GM23248 (cell line): ENCODE data around the gene PAXX. TPM values are rescaled to one million over a fixed set of nuclear protein-coding genes. Genes with fewer than 3 reads are reported as not detected.

Experiments used
- DNase-seq: peaks from one replicate; pipeline ENCODE4 v3.0.0-alpha.2; 2015
- H2AFZ ChIP-seq: fragments of 200-600 bp; sonication (generic); 2 replicates; pipeline ENCODE4 v1.6.1; 2016; ENCODE audit warnings: antibody characterized with exemption
- H3F3A ChIP-seq: fragments of 200-600 bp; sonication (generic); 2 replicates; pipeline ENCODE4 v1.6.1; 2016; ENCODE audit warnings: mild to moderate bottlenecking, antibody characterized with exemption, mixed run types; ENCODE audit not compliant: insufficient read depth
- H3K27ac ChIP-seq: fragments of 200-600 bp; sonication (generic); 2 replicates; pipeline ENCODE4 v1.5.1; 2016; ENCODE audit warnings: mild to moderate bottlenecking
- H3K27me3 ChIP-seq: fragments of 200-600 bp; sonication (generic); replicated peaks from 2 replicates; pipeline ENCODE4 v1.6.1; 2016; ENCODE audit warnings: mild to moderate bottlenecking; ENCODE audit not compliant: insufficient read depth
- H3K36me3 ChIP-seq: fragments of 200-600 bp; sonication (generic); 2 replicates; pipeline ENCODE4 v1.6.1; 2016; ENCODE audit warnings: low read depth, mild to moderate bottlenecking
- H3K4me1 ChIP-seq: fragments of 200-600 bp; sonication (generic); 2 replicates; pipeline ENCODE4 v1.6.1; 2016; ENCODE audit warnings: mild to moderate bottlenecking; ENCODE audit not compliant: insufficient read depth
- H3K4me2 ChIP-seq: fragments of 200-600 bp; sonication (generic); one replicate; pipeline ENCODE4 v1.6.1; 2016; ENCODE audit warnings: mild to moderate bottlenecking; ENCODE audit not compliant: unreplicated experiment
- H3K4me3 ChIP-seq: fragments of 200-600 bp; sonication (generic); 2 replicates; pipeline ENCODE4 v1.5.1; 2016; ENCODE audit warnings: mild to moderate bottlenecking
- H3K79me2 ChIP-seq: fragments of 200-600 bp; sonication (generic); 2 replicates; pipeline ENCODE4 v1.6.1; 2016; ENCODE audit warnings: mild to moderate bottlenecking; ENCODE audit not compliant: insufficient read depth
- H3K9ac ChIP-seq: fragments of 200-600 bp; sonication (generic); 2 replicates; pipeline ENCODE4 v1.6.1; 2016; ENCODE audit warnings: mild to moderate bottlenecking
- H3K9me2 ChIP-seq: fragments of 200-600 bp; sonication (generic); 2 replicates; pipeline ENCODE4 v1.6.1; 2016; ENCODE audit warnings: mixed run types, mild to moderate bottlenecking, moderate library complexity; ENCODE audit not compliant: insufficient read depth
- H3K9me3 ChIP-seq: fragments of 200-600 bp; sonication (generic); one replicate; pipeline ENCODE4 v1.6.1; 2017; ENCODE audit warnings: low read depth
- H4K20me1 ChIP-seq: fragments of 200-600 bp; sonication (generic); 2 replicates; pipeline ENCODE4 v1.6.0; 2016; ENCODE audit not compliant: insufficient read depth
- EZH2 ChIP-seq: fragments of 200-600 bp; sonication (generic); IDR thresholded peaks from 2 replicates; pipeline ENCODE4 v1.6.1; 2018; ENCODE audit warnings: antibody characterized with exemption, mild to moderate bottlenecking; ENCODE audit not compliant: insufficient read depth, poor library complexity, severe bottlenecking
- EZH2phosphoT487 ChIP-seq: fragments of 200-600 bp; sonication (generic); IDR thresholded peaks from 2 replicates; pipeline ENCODE4 v1.6.1; 2018; ENCODE audit warnings: antibody characterized with exemption, moderate library complexity, mild to moderate bottlenecking, low read depth; ENCODE audit not compliant: insufficient read depth
- WGBS, 2 experiments: methylation state at CpG; one replicate each; pipeline ENCODE4 v1.1.6; 2015 to 2017; ENCODE audit warnings: low lambda C conversion rate in 2 of 2, low coverage in 1 of 2; ENCODE audit errors: missing lambda C conversion rate in 2 of 2; 5-methylcytosine and 5-hydroxymethylcytosine counted together
- in situ Hi-C: fragments of 300-500 bp; cut with MboI; formaldehyde crosslinking; loops from 2 replicates; pipeline ENCODE4 v1.15.0; 2020
- polyA plus RNA-seq: library from polyadenylated mRNA; unstranded; fragments of >200 nt; fragmentation: Nextera tagmentation; extraction: Ambion mirVana; gene quantifications from 2 replicates; pipeline ENCODE4 v1.2.1, GENCODE V29; 2016
- total RNA-seq: library from RNA; depleted of rRNA; stranded (reverse); fragments of >200 nt; shearing (Covaris generic); gene quantifications from 2 replicates; pipeline ENCODE4 v1.2.3, GENCODE V29; 2014

Gene PAXX
- total and polyA plus RNA-seq, 2 experiments from 2014 or later = 52.2 to 54.5 TPM

- no peak overlapping the region for H3K27ac ChIP-seq
- H2AFZ ChIP-seq = no peak overlapping the region
- 84 to 85% methylated on average over 9 of the region's 9 CpGs for WGBS, 2 experiments
- H4K20me1 ChIP-seq = no peaks in the 10 kb centered on the region
- no peaks in the 10 kb centered on the region for H3K9me3 ChIP-seq
- H3F3A ChIP-seq = no peaks in the 10 kb centered on the region
- H3K9ac ChIP-seq = no peak overlapping the region
- H3K27me3 ChIP-seq = no peaks in the 10 kb centered on the region
- no peak overlapping the region for H3K4me2 ChIP-seq
- TF ChIP-seq EZH2phosphoT487 (no peak), EZH2 (no peak)
- no peaks in the 10 kb centered on the region for H3K79me2 ChIP-seq
- DNase-seq = no peak
- no peaks in the 10 kb centered on the region for H3K4me1 ChIP-seq
- no peak overlapping the region for H3K4me3 ChIP-seq
- H3K36me3 ChIP-seq = no peaks in the 10 kb centered on the region
- in situ Hi-C loops = no loop called here
- H3K9me2 ChIP-seq = no peaks in the 10 kb centered on the region
Measured at GRCh38 chr9:136962163-136962562, 30.1 kb upstream of the PAXX start.

DNA sequence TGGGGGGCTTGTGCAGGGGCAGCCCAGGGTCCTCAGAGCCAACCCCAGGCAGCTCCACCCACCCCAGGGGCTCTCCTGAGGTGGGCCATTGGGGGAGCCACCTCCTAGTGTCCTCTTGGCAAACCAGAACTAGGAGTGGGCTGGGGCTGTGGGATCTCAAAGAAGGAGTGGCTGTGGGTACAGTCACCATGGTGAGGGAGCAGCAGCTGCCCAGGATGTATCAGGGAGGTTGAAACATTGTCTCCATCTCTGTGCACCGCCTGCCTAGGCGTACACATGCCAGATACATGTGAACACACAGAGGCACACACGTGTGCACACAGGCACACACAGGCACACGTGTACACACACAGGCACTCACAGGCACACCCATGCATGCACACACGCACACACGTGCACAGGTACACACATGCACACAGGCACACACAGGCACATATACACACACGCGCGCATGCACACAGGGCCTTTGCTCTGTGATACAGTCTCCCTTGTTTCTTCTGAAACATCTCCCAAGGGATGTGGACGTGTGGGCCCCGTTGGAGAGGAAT lies 29.4 kb upstream of the PAXX start:
- H3K4me3 ChIP-seq = no peak overlapping the region
- no peaks in the 10 kb centered on the region for H3K79me2 ChIP-seq
- no peak overlapping the region for H3K9ac ChIP-seq
- TF ChIP-seq EZH2phosphoT487 = no peak
- no peak for TF ChIP-seq EZH2
- no peaks in the 10 kb centered on the region for H3K9me2 ChIP-seq
- no peaks in the 10 kb centered on the region for H3K27me3 ChIP-seq
- no peak for DNase-seq
- H3K9me3 ChIP-seq = no peaks in the 10 kb centered on the region
- WGBS, 2 experiments = 67 to 69% methylated on average over 11 of the region's 11 CpGs
- in situ Hi-C loops = no loop called here
- no peaks in the 10 kb centered on the region for H4K20me1 ChIP-seq
- H3K4me1 ChIP-seq = no peaks in the 10 kb centered on the region
- no peaks in the 10 kb centered on the region for H3F3A ChIP-seq
- no peak overlapping the region for H3K4me2 ChIP-seq
- no peak overlapping the region for H3K27ac ChIP-seq
- no peak overlapping the region for H2AFZ ChIP-seq
- no peaks in the 10 kb centered on the region for H3K36me3 ChIP-seq

DNA sequence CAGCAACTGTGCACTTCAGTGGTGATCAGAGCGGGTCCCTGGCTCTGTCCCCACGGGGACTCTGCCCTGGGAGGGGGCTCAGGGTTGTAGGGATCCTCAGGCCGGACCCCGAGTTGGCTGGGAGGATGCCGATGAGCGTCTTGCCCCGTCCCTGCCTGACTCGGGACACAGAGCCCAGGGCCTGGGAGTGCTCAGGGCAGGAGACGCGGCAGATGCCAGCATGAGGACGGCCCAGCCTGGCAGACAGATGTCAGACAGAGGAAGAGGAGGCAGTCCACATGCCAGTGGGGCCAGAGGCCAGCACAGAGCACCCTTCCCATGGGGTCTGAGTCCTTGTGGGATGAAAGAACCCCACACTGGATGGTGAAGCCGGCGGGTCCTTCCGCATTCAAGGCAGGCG lies 28.9 kb upstream of the PAXX start:
- no peak for TF ChIP-seq EZH2phosphoT487
- TF ChIP-seq EZH2 = no peak
- WGBS, 2 experiments = 51 to 60% methylated on average over 15 of the region's 15 CpGs
- Histone ChIP-seq H3K36me3 (no peaks in the 10 kb centered on the region), H3K9me3 (no peaks in the 10 kb centered on the region), H3K27ac (no peak overlapping the region), H3K9me2 (no peaks in the 10 kb centered on the region), H3K9ac (no peak overlapping the region), H3F3A (no peaks in the 10 kb centered on the region), H3K4me2 (no peak overlapping the region), H3K27me3 (no peaks in the 10 kb centered on the region), H2AFZ (no peak overlapping the region), H3K79me2 (no peaks in the 10 kb centered on the region), H3K4me1 (no peaks in the 10 kb centered on the region), H3K4me3 (no peak overlapping the region), H4K20me1 (no peaks in the 10 kb centered on the region)
- in situ Hi-C loops = no loop called here
- DNase-seq = no peak

DNA sequence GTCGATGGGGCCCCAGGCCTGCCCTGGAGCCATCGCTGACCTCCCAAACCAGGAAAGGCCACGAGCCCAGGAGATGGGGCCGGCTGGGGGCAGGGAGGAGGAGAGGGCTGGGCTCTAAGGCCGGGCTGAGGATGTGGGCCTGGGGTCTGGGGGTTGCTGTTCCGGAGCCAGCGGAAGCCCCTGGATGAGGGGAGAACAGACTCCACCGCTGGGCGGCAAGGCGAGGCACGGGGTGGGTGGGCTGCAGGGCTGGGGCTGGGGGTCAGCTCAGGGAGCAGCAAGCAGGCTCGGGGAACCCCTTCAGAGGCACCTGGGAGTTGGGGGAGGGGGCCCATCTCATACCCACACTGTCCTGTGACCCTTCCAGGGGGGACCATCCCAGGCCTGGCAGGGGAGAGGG lies 28.5 kb upstream of the PAXX start:
- no peak for DNase-seq
- Histone ChIP-seq H3K36me3 (no peaks in the 10 kb centered on the region), H3K9me3 (no peaks in the 10 kb centered on the region), H3K4me1 (no peaks in the 10 kb centered on the region), H3F3A (no peaks in the 10 kb centered on the region), H3K27me3 (no peaks in the 10 kb centered on the region), H3K4me2 (no peak overlapping the region), H3K4me3 (no peak overlapping the region), H3K79me2 (no peaks in the 10 kb centered on the region), H4K20me1 (no peaks in the 10 kb centered on the region), H3K27ac (no peak overlapping the region), H2AFZ (no peak overlapping the region), H3K9me2 (no peaks in the 10 kb centered on the region), H3K9ac (no peak overlapping the region)
- in situ Hi-C loops = no loop called here
- TF ChIP-seq EZH2phosphoT487 = no peak
- no peak for TF ChIP-seq EZH2
- WGBS, 2 experiments = 71 to 74% methylated on average over 4 to 12 of the region's 12 CpGs

- Histone ChIP-seq H3K4me3 (no peak overlapping the region), H3K9me3 (no peaks in the 10 kb centered on the region), H3K27ac (no peak overlapping the region), H3K79me2 (no peaks in the 10 kb centered on the region), H3K27me3 (no peaks in the 10 kb centered on the region), H3K4me1 (no peaks in the 10 kb centered on the region), H3K9ac (no peak overlapping the region), H3F3A (no peaks in the 10 kb centered on the region), H3K4me2 (no peak overlapping the region), H4K20me1 (no peaks in the 10 kb centered on the region), H2AFZ (no peak overlapping the region), H3K36me3 (no peaks in the 10 kb centered on the region), H3K9me2 (no peaks in the 10 kb centered on the region)
- no peak for DNase-seq
- TF ChIP-seq EZH2phosphoT487 (no peak), EZH2 (no peak)
- in situ Hi-C loops = no loop called here
- 57 to 63% methylated on average over 21 of the region's 22 CpGs for WGBS, 2 experiments
Measured at GRCh38 chr9:136964171-136964689, 28.0 kb upstream of the PAXX start.
